HG02885 (cell line): ENCODE results near the gene BCL11A.

Experiments used
- ATAC-seq: cut with Tn5 transposase; IDR thresholded peaks from one replicate; pipeline ENCODE4 v1.9.1; 2021; ENCODE audit warnings: mild to moderate bottlenecking; ENCODE audit not compliant: unreplicated experiment, poor library complexity

The BCL11A gene

DNA sequence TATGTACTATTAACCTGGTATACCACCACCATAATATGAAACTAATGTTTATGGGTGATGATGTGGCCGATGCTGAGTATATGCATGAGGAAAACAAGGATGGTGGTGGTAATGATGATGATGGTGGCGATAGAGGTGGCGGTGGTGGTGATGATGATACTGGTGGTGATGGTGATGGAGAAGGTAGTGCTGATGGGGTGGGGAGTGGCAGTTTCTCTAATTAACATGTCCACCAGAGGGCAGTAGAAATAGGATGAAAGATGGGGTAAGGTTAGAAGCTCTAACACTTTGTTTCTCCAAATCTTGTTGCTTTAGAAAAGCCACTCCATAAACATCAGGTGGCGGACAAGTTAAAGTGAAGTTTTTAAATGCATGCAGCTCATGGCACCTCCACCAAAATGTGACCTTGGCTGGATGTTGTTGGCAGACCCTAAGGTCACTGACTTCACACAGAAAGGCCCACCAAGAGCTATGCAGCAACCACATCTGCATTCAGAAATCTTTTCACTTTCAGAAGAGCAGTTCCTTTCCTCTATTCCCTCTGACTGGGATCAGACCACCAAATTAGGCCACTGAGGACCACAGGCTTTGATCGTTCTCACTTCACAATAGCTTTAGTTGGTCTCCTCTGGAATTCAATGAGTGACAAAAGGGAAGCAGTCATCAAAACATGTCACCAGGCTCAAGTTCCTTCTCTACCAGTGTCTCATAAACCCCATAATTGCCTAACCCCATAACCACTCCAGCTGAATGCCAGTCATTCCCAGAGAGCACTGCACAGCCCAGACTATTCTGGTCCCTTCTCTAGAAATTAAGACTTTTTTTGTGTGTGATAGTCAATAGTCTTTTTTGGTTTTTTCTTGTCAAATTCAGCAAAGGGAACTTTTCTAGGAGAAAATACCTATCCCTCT is 7.5 kb upstream of the BCL11A start:
- peak; percentile 79 for ATAC-seq

DNA sequence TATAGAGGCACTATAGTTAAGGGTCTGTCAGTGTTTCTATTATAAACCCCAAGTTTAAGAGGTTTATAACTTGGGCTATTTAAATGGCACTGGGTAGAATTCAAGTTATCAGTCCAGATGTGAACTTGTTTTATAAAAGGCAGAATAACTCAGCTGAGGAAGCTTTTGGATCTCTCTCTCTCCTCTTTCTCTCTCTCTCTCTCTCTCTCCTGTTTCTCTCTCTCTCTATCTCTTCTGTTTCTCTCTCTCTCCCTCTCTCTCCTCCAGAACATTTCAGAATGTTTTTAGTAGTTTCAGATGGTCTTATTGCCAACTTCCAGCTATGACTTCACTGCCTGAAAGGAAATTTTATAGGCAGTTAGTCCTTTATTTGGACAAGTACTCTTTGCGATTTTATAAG is 6.4 kb upstream of the BCL11A start:
- ATAC-seq, result no peak

DNA sequence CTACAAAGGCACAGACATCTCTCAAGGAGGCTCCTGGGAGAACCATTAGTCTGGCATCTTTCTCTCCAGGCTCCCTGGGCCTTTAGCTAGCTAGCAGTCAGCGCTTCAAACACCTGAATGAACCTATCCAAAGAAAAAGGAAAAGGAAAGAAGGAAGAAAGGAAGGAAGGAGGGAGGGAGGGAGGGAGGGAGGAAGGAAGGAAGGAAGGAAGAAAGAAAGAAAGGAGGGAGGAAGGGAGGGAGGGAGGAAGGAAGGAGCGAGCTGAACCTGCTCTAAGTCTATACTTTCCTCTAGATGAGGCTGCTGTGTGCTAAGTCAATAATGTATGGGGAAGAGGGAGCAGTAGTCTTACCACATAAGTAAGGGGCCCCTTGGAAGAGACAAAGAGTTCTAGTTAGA is 5.1 kb upstream of the BCL11A start:
- no peak for ATAC-seq

- ATAC-seq, result no peak
Measured at GRCh38 chr2:60557486-60557864, 4.0 kb upstream of the BCL11A start.

DNA sequence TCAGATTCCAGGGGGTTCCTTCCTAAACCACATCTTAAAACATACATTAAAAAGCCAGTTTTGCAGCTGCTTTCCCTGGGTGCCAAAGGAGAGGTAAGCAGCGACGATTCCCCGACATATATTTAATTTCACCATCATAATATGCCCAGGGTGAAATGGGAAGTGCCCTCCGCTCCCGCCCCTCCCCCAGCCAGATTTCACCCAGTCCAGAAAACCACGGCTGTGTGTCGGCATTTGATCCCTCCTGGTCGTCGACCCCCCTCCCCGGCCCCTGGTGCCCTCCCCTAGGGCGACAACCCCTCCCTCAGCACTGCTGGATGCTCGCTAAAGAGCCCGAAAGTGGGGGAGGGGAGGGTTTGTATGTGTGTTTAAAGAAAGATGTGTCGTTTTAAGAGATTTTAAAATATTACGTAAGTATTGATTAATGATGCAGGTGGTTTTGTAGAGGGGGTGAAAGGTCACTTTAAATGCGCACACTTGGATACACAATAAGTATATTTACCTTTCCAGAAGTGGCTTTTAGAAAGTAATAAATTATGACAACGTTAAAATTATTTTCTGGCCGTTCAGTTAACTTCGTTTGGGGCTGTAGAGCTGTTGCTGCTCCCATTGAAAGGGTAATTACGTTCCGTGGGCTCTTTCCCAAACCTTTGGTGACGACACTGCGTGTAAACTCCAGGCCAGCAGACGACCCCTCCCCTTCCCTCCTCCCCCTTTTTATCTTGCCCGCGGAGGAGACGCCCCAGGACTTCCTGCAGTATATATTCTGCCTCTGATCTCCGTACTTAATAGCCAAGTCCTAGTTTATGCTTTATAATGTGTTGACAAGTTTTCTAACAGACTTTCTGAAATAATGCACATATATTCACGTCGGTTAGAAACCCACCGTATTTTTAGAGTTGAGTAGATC is 3.4 kb upstream of the BCL11A start:
- no peak for ATAC-seq

DNA sequence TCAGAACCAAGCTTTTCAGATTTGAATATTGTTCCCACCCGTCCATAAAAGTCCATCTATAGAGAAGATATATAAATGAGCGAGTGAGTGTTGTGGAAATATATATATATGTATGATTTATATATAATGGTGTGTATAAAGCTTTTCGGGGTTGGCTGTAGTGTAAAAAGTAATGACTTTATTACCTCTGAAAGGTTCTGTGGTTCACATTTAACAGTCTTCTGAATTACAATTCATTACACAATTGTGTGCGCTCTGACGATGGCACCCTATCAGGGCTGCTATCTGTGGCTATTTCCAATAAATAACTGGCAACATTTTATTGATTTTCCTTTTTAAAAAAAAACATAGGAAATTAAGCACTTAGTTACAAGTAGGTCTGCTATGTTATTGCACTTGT is 2.7 kb upstream of the BCL11A start:
- no peak for ATAC-seq

DNA sequence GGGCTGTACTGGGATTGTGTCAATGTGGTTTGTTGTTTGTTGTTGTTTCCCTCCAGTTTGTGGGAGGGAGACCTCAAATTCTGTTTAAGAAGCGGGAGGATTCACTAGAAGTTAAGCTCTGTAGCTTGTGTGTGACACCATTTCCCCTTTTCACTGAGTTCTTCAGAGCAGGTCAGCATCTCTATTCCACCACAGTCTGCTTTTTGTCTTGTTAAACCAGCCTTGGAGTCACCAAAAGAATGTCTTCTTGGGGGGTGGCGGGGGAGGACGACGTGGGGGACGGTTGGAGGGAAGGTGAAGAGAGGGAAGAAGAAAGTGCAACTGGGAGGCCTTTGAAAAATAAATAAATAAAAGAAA is 2.3 kb upstream of the BCL11A start:
- ATAC-seq, result peak; percentile 5

GRCh38 chr2:60555066-60555782 is 1.8 kb upstream of the BCL11A start:
- peak; percentile 39 for ATAC-seq

GRCh38 chr2:60554646-60555065 is 1.2 kb upstream of the BCL11A start:
- no peak for ATAC-seq

DNA sequence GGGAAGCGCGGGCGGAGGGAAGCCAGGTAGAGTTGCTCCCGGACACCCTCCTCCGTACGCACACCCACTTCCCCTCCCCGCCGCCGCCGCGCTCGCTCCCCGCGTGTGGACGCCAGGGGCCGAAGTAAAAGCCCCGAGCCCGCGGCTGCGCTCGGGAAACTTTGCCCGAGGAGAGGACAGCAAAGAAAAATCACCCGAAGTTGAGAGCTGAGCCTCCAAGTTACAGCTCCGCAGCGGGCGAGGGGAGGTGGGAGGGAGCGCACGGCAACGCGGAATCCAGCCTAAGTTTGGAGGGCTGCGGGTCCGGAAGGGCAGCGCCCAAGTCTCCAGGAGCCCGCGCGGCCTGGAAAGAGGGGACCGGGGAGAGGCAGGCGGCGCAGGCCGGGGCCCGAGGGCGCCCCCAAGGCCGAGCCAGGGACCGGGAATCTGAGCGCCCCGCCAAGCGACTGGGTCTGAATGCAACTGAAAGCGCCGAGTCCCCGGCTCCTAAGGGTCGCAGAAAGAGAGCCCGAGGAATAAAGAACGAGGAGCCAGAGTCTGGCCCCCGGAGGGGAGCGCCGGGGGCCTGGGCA is 706 bp upstream of the BCL11A start:
- ATAC-seq, result peak; percentile 21

- no peak for ATAC-seq
Measured at GRCh38 chr2:60552851-60553494, 481 bp downstream of the BCL11A start.

DNA sequence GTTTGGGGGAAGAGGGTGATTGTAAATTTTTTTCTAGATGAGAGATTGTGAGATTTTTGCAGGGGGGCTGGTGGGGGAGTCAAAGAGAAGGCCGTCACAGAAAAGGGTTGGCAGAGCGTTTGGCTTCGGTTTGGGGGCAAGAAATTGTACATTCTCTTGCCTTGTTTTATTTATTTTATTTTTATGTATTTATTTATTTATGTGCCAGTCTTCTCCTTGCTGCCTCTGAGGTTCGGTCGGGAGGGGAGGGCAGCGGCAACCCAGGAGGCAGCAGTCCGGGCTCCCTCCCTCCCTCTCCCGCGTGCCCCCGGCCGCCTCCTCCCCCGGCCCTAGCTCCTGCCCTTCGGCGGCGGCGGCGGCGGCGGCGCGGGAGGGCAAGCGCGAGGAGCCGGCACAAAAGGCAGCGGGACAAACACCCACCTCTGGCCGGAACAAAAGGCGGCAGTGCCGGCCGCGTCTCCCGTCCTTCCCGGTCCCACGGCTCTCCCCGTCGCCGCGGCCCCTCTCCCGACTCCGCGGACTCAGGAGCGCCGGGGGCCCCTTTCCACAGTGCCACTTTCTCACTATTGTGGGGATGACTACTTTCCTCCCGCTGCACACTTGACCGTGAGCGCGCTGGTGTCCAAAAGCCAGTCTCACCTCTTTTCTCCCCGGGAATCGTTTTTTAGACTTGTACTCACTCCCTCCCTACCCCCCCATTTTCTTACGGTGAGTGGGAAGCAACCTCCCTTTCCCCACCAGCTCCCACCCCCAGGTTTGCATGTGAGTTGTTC is 1.2 kb downstream of the BCL11A start:
- ATAC-seq, result no peak

- no peak for ATAC-seq
Measured at GRCh38 chr2:60551240-60552077, 2.0 kb downstream of the BCL11A start.

DNA sequence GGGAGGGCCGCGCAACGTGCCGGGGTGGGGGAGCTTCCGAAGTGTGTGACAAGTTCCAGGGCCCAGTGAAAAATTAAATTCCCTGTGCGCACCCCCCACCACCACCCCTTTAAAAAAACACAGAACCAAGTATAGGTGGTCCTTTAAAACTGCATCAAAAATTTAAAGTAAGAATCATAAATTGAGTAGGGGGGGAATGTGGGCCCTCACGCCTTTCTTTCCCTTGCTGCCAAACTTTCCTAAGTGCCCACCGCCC is 2.5 kb downstream of the BCL11A start:
- no peak for ATAC-seq

- ATAC-seq, result peak; percentile 55
Measured at GRCh38 chr2:60550178-60550983, 3.1 kb downstream of the BCL11A start.

GRCh38 chr2:60549928-60550177 is 3.6 kb downstream of the BCL11A start:
- peak; percentile 9 for ATAC-seq

- ATAC-seq, result peak; percentile 9
Measured at GRCh38 chr2:60549238-60549927, 4.1 kb downstream of the BCL11A start.
